ENCODE data around the gene LRRC52.

DNA sequence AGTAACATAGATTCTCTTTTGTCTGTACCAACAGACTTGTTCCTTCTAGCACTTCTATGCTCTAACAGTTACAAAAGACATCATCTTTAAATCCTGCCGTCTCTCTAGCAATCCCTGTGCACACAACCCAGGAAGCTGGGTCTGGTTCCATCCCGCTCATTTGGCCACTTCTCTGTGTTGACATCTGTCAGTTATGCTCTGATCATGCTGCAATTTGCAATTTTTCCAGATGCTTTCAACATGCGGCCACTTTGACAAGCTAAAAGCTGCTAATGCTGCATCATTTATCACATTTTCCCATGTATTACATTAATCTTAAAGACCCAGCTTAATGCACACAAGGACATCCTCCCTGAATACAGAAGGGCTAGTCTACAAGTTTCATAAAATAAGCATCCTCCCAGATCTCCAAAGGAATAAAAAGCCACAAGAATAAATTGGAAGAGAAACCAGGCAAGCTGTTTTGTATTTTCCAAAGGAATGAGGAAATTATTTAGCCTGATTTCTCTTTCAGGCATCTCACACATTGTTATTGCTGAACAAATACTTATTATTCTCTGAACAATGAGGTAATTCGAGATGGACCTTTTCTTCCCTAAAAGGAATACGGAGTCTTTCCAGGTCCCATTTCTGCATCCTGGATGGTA is 19.0 kb upstream of the LRRC52 start:
- TF ChIP-seq, protein P1, sequence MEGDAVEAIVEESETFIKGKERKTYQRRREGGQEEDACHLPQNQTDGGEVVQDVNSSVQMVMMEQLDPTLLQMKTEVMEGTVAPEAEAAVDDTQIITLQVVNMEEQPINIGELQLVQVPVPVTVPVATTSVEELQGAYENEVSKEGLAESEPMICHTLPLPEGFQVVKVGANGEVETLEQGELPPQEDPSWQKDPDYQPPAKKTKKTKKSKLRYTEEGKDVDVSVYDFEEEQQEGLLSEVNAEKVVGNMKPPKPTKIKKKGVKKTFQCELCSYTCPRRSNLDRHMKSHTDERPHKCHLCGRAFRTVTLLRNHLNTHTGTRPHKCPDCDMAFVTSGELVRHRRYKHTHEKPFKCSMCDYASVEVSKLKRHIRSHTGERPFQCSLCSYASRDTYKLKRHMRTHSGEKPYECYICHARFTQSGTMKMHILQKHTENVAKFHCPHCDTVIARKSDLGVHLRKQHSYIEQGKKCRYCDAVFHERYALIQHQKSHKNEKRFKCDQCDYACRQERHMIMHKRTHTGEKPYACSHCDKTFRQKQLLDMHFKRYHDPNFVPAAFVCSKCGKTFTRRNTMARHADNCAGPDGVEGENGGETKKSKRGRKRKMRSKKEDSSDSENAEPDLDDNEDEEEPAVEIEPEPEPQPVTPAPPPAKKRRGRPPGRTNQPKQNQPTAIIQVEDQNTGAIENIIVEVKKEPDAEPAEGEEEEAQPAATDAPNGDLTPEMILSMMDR (IDR thresholded peaks at IDR 0.05; ENCODE audit: low read depth, low read length), result no peak
- no peak for TF ChIP-seq POLR2A (IDR thresholded peaks at IDR 0.05; ENCODE audit: extremely low read depth, insufficient read length)
- TF ChIP-seq, protein P2, sequence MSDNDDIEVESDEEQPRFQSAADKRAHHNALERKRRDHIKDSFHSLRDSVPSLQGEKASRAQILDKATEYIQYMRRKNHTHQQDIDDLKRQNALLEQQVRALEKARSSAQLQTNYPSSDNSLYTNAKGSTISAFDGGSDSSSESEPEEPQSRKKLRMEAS (IDR thresholded peaks at IDR 0.05; ENCODE audit: low read depth, low read length), result no peak

Measured in NB4 (cell line).